ENCODE measurements around the gene IPCEF1. TPM values are rescaled to one million over a fixed set of nuclear protein-coding genes. Genes with fewer than 3 reads are reported as not detected.

Gene IPCEF1
- total and polyA plus RNA-seq, 2 of the 4 experiments (the other 2 are of a cell fraction): under 0.01 to 0.03 TPM

- Histone ChIP-seq H3K79me1 (ENCODE audit: low read depth in 1 of 2, low read length in 2 of 2) (no peaks in the 10 kb centered on the region), H3K4ac (ENCODE audit: low read depth, low read length) (no peak overlapping the region), H3K9ac (ENCODE audit: low read depth, low read length) (no peak overlapping the region), H3K4me3 (ENCODE audit: insufficient read depth, low read depth, low read length) (no peak overlapping the region), H4K91ac (ENCODE audit: insufficient read depth, low read depth, low read length) (no peak overlapping the region), H3K9me3 (ENCODE audit: control insufficient read depth, insufficient read depth, low read length) (0 out of 2 replicates have a peak, but pooled peaks cover 2% of the 10 kb centered on the region), H3K14ac (replicated peaks; ENCODE audit: low read depth, low read length) (no peak overlapping the region), H4K8ac (ENCODE audit: low read depth in 2 of 2, low read length in 2 of 2) (no peak overlapping the region), H3K4me1 (ENCODE audit: control insufficient read depth, insufficient read depth, low read length) (no peaks in the 10 kb centered on the region), H2BK15ac (ENCODE audit: low read depth, low read length) (no peak overlapping the region), H3K56ac (ENCODE audit: extremely low read depth, insufficient read depth, low read length) (no peak overlapping the region), H2BK120ac (ENCODE audit: low read depth, low read length) (no peak overlapping the region), H2AK5ac (ENCODE audit: low read depth, low read length) (no peak overlapping the region), H3K9me1 (ENCODE audit: insufficient read depth, low read length) (no peaks in the 10 kb centered on the region), H4K5ac (ENCODE audit: low read depth, low read length) (no peak overlapping the region), H2AFZ (replicated peaks; ENCODE audit: low read length, poor library complexity) (no peak overlapping the region), H4K20me1 (ENCODE audit: insufficient read depth, low read length) (no peaks in the 10 kb centered on the region), H2BK5ac (ENCODE audit: low read depth, low read length, poor library complexity, severe bottlenecking) (no peak overlapping the region), H3K4me2 (ENCODE audit: low read depth, low read length) (no peak overlapping the region), H3K27ac (ENCODE audit: insufficient read depth, low read length) (no peak overlapping the region), H2AK9ac (replicated peaks; ENCODE audit: low read depth, low read length, poor library complexity) (no peak overlapping the region), H2BK20ac (ENCODE audit: low read depth, low read length) (no peak overlapping the region), H3K27me3 (ENCODE audit: control insufficient read depth, insufficient read depth, low read length) (no peaks in the 10 kb centered on the region), H3K36me3 (ENCODE audit: control insufficient read depth, insufficient read depth, low read length) (no peaks in the 10 kb centered on the region), H3K18ac (ENCODE audit: low read depth, low read length) (no peak overlapping the region), H3K23ac (ENCODE audit: low read depth, low read length) (no peak overlapping the region)
- intact Hi-C loops (cut with micrococcal nuclease) (no loop called here), in situ Hi-C loops (cut with MboI; ENCODE audit: low sequenced_read_pairs) (no loop called here), dilution Hi-C loops (cut with HindIII; ENCODE audit: low sequenced_read_pairs, unreplicated experiment) (no loop called here)
- ATAC-seq (ENCODE audit: low read depth) (no peak), DNase-seq (no peak)
- ChIA-PET CTCF (no interaction called here), POLR2A (ENCODE audit: unreplicated experiment) (no interaction called here)
- TF ChIP-seq CHD1 (IDR thresholded peaks at IDR 0.05; ENCODE audit: low read depth, low read length) (no peak), MAFK (IDR thresholded peaks at IDR 0.05; ENCODE audit: low read depth, low read length) (no peak), SMC3 (IDR thresholded peaks at IDR 0.05; ENCODE audit: low read depth, low read length) (no peak), POLR2A (IDR thresholded peaks at IDR 0.05; ENCODE audit: low read depth, low read length) (no peak), FOS (IDR thresholded peaks at IDR 0.05; ENCODE audit: low read depth, low read length) (no peak), BHLHE40 (IDR thresholded peaks at IDR 0.05; ENCODE audit: low read depth, low read length) (no peak), USF2 (IDR thresholded peaks at IDR 0.05; ENCODE audit: low read depth, low read length) (no peak), RFX5 (IDR thresholded peaks at IDR 0.05; ENCODE audit: low read depth, low read length) (no peak), MXI1 (IDR thresholded peaks at IDR 0.05; ENCODE audit: borderline replicate concordance, low read depth, low read length) (no peak), RAD21 (IDR thresholded peaks at IDR 0.05; ENCODE audit: low read length) (no peak), RCOR1 (IDR thresholded peaks at IDR 0.05; ENCODE audit: insufficient replicate concordance, low read length) (no peak)
- BruUV-seq (replicated peaks): no TSS peak
Observed at GRCh38 chr6:154187714-154188113, 168.9 kb downstream of the IPCEF1 start.
